H1 (cell line): ENCODE measurements around the gene TFB1M. TPM values are rescaled to one million over a fixed set of nuclear protein-coding genes. Genes with fewer than 3 reads are reported as not detected.

Source experiments
- CTCF ChIA-PET: fragments of 300-600 bp; sonication (Branson Sonifier 250); formaldehyde crosslinking; loops from one replicate; lab custom pipeline; 2021; ENCODE audit not compliant: partially characterized antibody; lab: Charles Lee
- POLR2A ChIA-PET: fragments of 300-600 bp; sonication (Branson Sonifier 250); formaldehyde crosslinking; loops from one replicate; lab custom pipeline; 2021; ENCODE audit warnings: inconsistent platforms; ENCODE audit not compliant: partially characterized antibody; lab: Charles Lee
- DNase-seq, 2 experiments: peaks; one replicate each; pipeline versions ENCODE4 v3.0.0 to v3.0.0-alpha.2; 2010 to 2022; ENCODE audit warnings: low spot score in 2 of 2, low read depth in 1 of 2, mixed read lengths in 1 of 2
- FAIRE-seq: peaks from 2 replicates; lab custom pipeline; 2011; peaks lifted over from hg19 to GRCh38; lab: Jason Lieb, UNC
- H2AFZ ChIP-seq: 2 replicates; pipeline ENCODE4 v1.8.1; 2012; ENCODE audit warnings: low read length, inconsistent platforms
- H2AK5ac ChIP-seq: 2 replicates; pipeline ENCODE4 v1.6.1; 2013; ENCODE audit warnings: low read depth, low read length
- H2BK120ac ChIP-seq: replicated peaks from 2 replicates; pipeline ENCODE3; 2013; ENCODE audit warnings: low read depth, low read length, inconsistent platforms
- H2BK12ac ChIP-seq: 2 replicates; pipeline ENCODE4 v1.6.1; 2013; ENCODE audit warnings: low read depth, low read length
- H2BK15ac ChIP-seq: 2 replicates; pipeline ENCODE4 v1.6.1; 2013; ENCODE audit warnings: low read length
- H2BK20ac ChIP-seq: 2 replicates; pipeline ENCODE4 v1.6.1; 2013; ENCODE audit warnings: low read length
- H2BK5ac ChIP-seq: 2 replicates; pipeline ENCODE4 v1.6.1; 2013; ENCODE audit warnings: low read depth, low read length
- H3K14ac ChIP-seq: 2 replicates; pipeline ENCODE4 v1.6.1; 2013; ENCODE audit warnings: inconsistent platforms; ENCODE audit not compliant: insufficient read length
- H3K18ac ChIP-seq: 2 replicates; pipeline ENCODE4 v1.6.1; 2013; ENCODE audit warnings: low read length; ENCODE audit errors: extremely low read depth
- H3K23ac ChIP-seq: 2 replicates; pipeline ENCODE4 v1.6.1; 2013; ENCODE audit warnings: inconsistent platforms; ENCODE audit not compliant: insufficient read length
- H3K23me2 ChIP-seq: 2 replicates; pipeline ENCODE4 v1.6.1; 2013; ENCODE audit warnings: low read depth, low read length
- H3K27ac ChIP-seq: 2 replicates; pipeline ENCODE4 v1.6.1; 2011; ENCODE audit warnings: low read depth, low read length, inconsistent platforms
- H3K27me3 ChIP-seq, 4 experiments: replicated peaks in 1 of 4; 1 replicate in 1 of 4; 2 replicates in 3 of 4; pipeline versions ENCODE4 v1.6.1 to v1.8.1; 2011 to 2013; ENCODE audit warnings: low read length in 3 of 4, mild to moderate bottlenecking in 3 of 4, inconsistent platforms in 2 of 4, mixed read lengths in 2 of 4, moderate library complexity in 1 of 4; ENCODE audit not compliant: control insufficient read depth in 3 of 4, insufficient read depth in 3 of 4; ENCODE audit errors: extremely low read depth in 1 of 4
- H3K36me3 ChIP-seq, 4 experiments: 2 replicates each; pipeline versions ENCODE4 v1.6.1 to v1.8.1; 2011 to 2013; ENCODE audit warnings: mild to moderate bottlenecking in 4 of 4, low read length in 3 of 4, moderate library complexity in 2 of 4, control low read depth in 1 of 4, inconsistent platforms in 1 of 4; ENCODE audit not compliant: insufficient read depth in 4 of 4, control insufficient read depth in 2 of 4
- H3K4ac ChIP-seq: replicated peaks from 2 replicates; pipeline ENCODE3; 2013; ENCODE audit warnings: low read length, low read depth, mixed read lengths, inconsistent platforms; ENCODE audit not compliant: insufficient read length
- H3K4me1 ChIP-seq, 4 experiments: replicated peaks in 1 of 4; 1 replicate in 1 of 4; 2 replicates in 3 of 4; pipeline versions ENCODE4 v1.6.1 to v1.8.1; 2011 to 2013; ENCODE audit warnings: low read length in 3 of 4, inconsistent platforms in 2 of 4, mixed read lengths in 1 of 4; ENCODE audit not compliant: insufficient read depth in 4 of 4, control insufficient read depth in 3 of 4
- H3K4me2 ChIP-seq, 2 experiments: 2 replicates each; pipeline versions ENCODE4 v1.6.1 to v1.8.1; 2011 to 2013; ENCODE audit warnings: low read depth in 2 of 2, low read length in 2 of 2, control low read depth in 1 of 2, inconsistent platforms in 1 of 2, mild to moderate bottlenecking in 1 of 2; ENCODE audit not compliant: insufficient read depth in 1 of 2
- H3K4me3 ChIP-seq, 4 experiments: fragments of 200-600, 300-600 bp in 1 of 4; sonication (generic), shearing (Covaris generic), sonication (Bioruptor Twin) in 1 of 4; 2 replicates each; pipeline versions ENCODE4 v1.5.1 to v1.8.1; 2011 to 2016; ENCODE audit warnings: low read length in 4 of 4, low read depth in 3 of 4, control low read depth in 2 of 4, inconsistent platforms in 2 of 4, mild to moderate bottlenecking in 2 of 4, mixed read lengths in 1 of 4, moderate library complexity in 1 of 4; ENCODE audit not compliant: insufficient read depth in 2 of 4; ENCODE audit errors: extremely low read depth in 1 of 4
- H3K56ac ChIP-seq: replicated peaks from 2 replicates; pipeline ENCODE3; 2013; ENCODE audit warnings: low read depth, mild to moderate bottlenecking, mixed read lengths, low read length, inconsistent platforms; ENCODE audit not compliant: insufficient read length
- H3K79me1 ChIP-seq: 2 replicates; pipeline ENCODE4 v1.6.1; 2013; ENCODE audit warnings: low read depth, low read length, control low read depth
- H3K79me2 ChIP-seq, 2 experiments: 2 replicates each; pipeline versions ENCODE4 v1.6.1 to v1.8.1; 2012 to 2013; ENCODE audit warnings: low read length in 2 of 2, mild to moderate bottlenecking in 2 of 2, inconsistent platforms in 1 of 2; ENCODE audit not compliant: insufficient read depth in 2 of 2, control insufficient read depth in 1 of 2
- H3K9ac ChIP-seq, 4 experiments: replicated peaks in 1 of 4; 1 replicate in 1 of 4; 2 replicates in 3 of 4; pipeline versions ENCODE4 v1.6.1 to v1.8.1; 2011 to 2013; ENCODE audit warnings: low read depth in 3 of 4, low read length in 3 of 4, control low read depth in 2 of 4, mild to moderate bottlenecking in 2 of 4, moderate library complexity in 2 of 4, inconsistent platforms in 1 of 4; ENCODE audit errors: extremely low read depth in 1 of 4
- H3K9me3 ChIP-seq, 2 experiments: 2 replicates each; pipeline versions ENCODE4 v1.6.1 to v1.8.1; 2012 to 2013; ENCODE audit warnings: mild to moderate bottlenecking in 2 of 2, moderate library complexity in 2 of 2, control low read depth in 1 of 2, inconsistent platforms in 1 of 2, low read depth in 1 of 2, low read length in 1 of 2, mixed read lengths in 1 of 2; ENCODE audit not compliant: insufficient read depth in 2 of 2
- H4K20me1 ChIP-seq, 2 experiments: replicated peaks in 1 of 2; 2 replicates each; pipeline versions ENCODE3 to v1.8.1; 2011 to 2013; ENCODE audit warnings: inconsistent platforms in 2 of 2, low read length in 2 of 2, mild to moderate bottlenecking in 1 of 2; ENCODE audit not compliant: insufficient read depth in 2 of 2, control insufficient read depth in 1 of 2
- H4K5ac ChIP-seq: 2 replicates; pipeline ENCODE4 v1.6.1; 2013; ENCODE audit warnings: low read length, low read depth, mixed read lengths, inconsistent platforms; ENCODE audit not compliant: insufficient read length
- H4K8ac ChIP-seq: 2 replicates; pipeline ENCODE4 v1.8.0; 2013; ENCODE audit warnings: mild to moderate bottlenecking, moderate library complexity, low read length, inconsistent platforms; ENCODE audit not compliant: insufficient read depth; ENCODE audit errors: extremely low read depth
- H4K91ac ChIP-seq: replicated peaks from 2 replicates; pipeline ENCODE3; 2013; ENCODE audit warnings: low read length, mixed read lengths, inconsistent platforms; ENCODE audit not compliant: insufficient read length
- BACH1 ChIP-seq: IDR thresholded peaks from 2 replicates; pipeline ENCODE4 v1.6.1; 2012; ENCODE audit warnings: low read length, improper control_type of control experiment
- CHD2 ChIP-seq: IDR thresholded peaks from 2 replicates; pipeline ENCODE4 v1.6.1; 2012; ENCODE audit warnings: low read length, improper control_type of control experiment
- CREB1 ChIP-seq: IDR thresholded peaks from 2 replicates; pipeline ENCODE4 v1.6.1; 2012; ENCODE audit warnings: inconsistent platforms
- CTCF ChIP-seq, 3 experiments: IDR thresholded peaks; 1 replicate in 2 of 3; 2 replicates in 1 of 3; pipeline versions ENCODE4 v1.5.1 to v1.6.1; 2011; ENCODE audit warnings: low read length in 3 of 3, mild to moderate bottlenecking in 3 of 3, inconsistent platforms in 2 of 3, low read depth in 1 of 3, moderate library complexity in 1 of 3; ENCODE audit not compliant: insufficient read depth in 1 of 3; ENCODE audit errors: control extremely low read depth in 1 of 3
- E2F6 ChIP-seq: IDR thresholded peaks from 2 replicates; pipeline ENCODE4 v1.6.1; 2012; ENCODE audit warnings: inconsistent platforms
- POLR2AphosphoS5 ChIP-seq: IDR thresholded peaks from 2 replicates; pipeline ENCODE4 v1.6.1; 2011; ENCODE audit warnings: low read depth, low read length
- RAD21 ChIP-seq, 2 experiments: IDR thresholded peaks in 1 of 2; conservative IDR thresholded peaks in 1 of 2; 2 replicates each; pipeline ENCODE4 v1.6.1; 2011; ENCODE audit warnings: low read depth in 2 of 2, low read length in 2 of 2, improper control_type of control experiment in 1 of 2, inconsistent platforms in 1 of 2, mild to moderate bottlenecking in 1 of 2, moderate library complexity in 1 of 2
- RBBP5 ChIP-seq: IDR thresholded peaks from 2 replicates; pipeline ENCODE4 v1.7.1; 2012; ENCODE audit warnings: low read depth, mild to moderate bottlenecking, inconsistent platforms, low read length, moderate library complexity, borderline replicate concordance
- RFX5 ChIP-seq: IDR thresholded peaks from 2 replicates; pipeline ENCODE4 v1.6.1; 2011; ENCODE audit warnings: low read depth, low read length, improper control_type of control experiment, borderline replicate concordance
- SP2 ChIP-seq: IDR thresholded peaks from 2 replicates; pipeline ENCODE4 v1.6.1; 2012; ENCODE audit warnings: mild to moderate bottlenecking, low read length, inconsistent platforms
- WGBS, 2 experiments: shearing (Covaris generic) in 1 of 2; methylation state at CpG; one replicate each; pipeline versions ENCODE4 v1.1.6 to v1.1.7; 2013 to 2015; ENCODE audit warnings: low lambda C conversion rate in 2 of 2, mixed read lengths in 2 of 2, inconsistent platforms in 1 of 2, low coverage in 1 of 2, missing lambda C conversion rate in 1 of 2; ENCODE audit not compliant: insufficient replicate concordance in 2 of 2, insufficient coverage in 1 of 2, insufficient read length in 1 of 2; ENCODE audit errors: extremely low coverage in 1 of 2, missing lambda C conversion rate in 1 of 2; 5-methylcytosine and 5-hydroxymethylcytosine counted together
- polyA plus RNA-seq, 7 experiments: library from polyadenylated mRNA; depleted of rRNA in 3 of 7; stranded (reverse) in 5 of 7; unstranded in 2 of 7; fragments of >200 nt in 5 of 7; fragments of 200-250 nt in 2 of 7; gene quantifications; 1 replicate in 5 of 7; 2 replicates in 1 of 7; 4 replicates in 1 of 7; pipeline versions ENCODE4 v1.2.1 to v1.2.3, GENCODE V29; 2011 to 2013; ENCODE audit warnings: missing spikeins in 2 of 7, mixed read lengths in 2 of 7
- total RNA-seq: library from RNA; stranded (reverse); fragmentation: NEBNext Ultra II Directional; extraction: Animal tissue kit (Norgen Biotek cat#: 25700); gene quantifications from 2 replicates; pipeline ENCODE4 v1.2.1, GENCODE V29; 2021

The TFB1M gene
- total and polyA plus RNA-seq, 2 of the 8 experiments (the other 6 are each of a cell fraction or from before 2014, with no cell fraction given): 28.2 to 49.4 TPM

- POLR2A ChIA-PET: no interaction called here
- H3K4ac ChIP-seq: no peak overlapping the region
- no peaks in the 10 kb centered on the region for H3K79me2 ChIP-seq
- H3K4me3 ChIP-seq: no peak overlapping the region
- H4K20me1 ChIP-seq: no peaks in the 10 kb centered on the region
- WGBS, 2 experiments: 85% methylated on average over 2 of the region's 2 CpGs; no CpG with 5 or more reads in 1 of the 2 experiments
- H3K23ac ChIP-seq: no peak overlapping the region
- CTCF ChIA-PET: interaction anchor here (0.6 to 3.7 kb wide), 15 partner anchors 9 to 680 kb away, joined by 3 to 30 read pairs (median 5); partner anchors contain the start of gene NOX3
- no peak overlapping the region for H2BK15ac ChIP-seq
- H3K56ac ChIP-seq: no peak overlapping the region
- H2AFZ ChIP-seq: peak overlapping the region; percentile 63; the same call in 1 of the 2 replicates
- no peak overlapping the region for H2AK5ac ChIP-seq
- H3K14ac ChIP-seq: no peak overlapping the region
- no peak for DNase-seq
- H2BK12ac ChIP-seq: no peak overlapping the region
- H3K27ac ChIP-seq: no peak overlapping the region
- H3K27me3 ChIP-seq: no peaks in the 10 kb centered on the region
- H3K36me3 ChIP-seq: no peaks in the 10 kb centered on the region
- H4K91ac ChIP-seq: no peak overlapping the region
- no peak overlapping the region for H3K18ac ChIP-seq
- H2BK120ac ChIP-seq: no peak overlapping the region
- no peaks in the 10 kb centered on the region for H3K79me1 ChIP-seq
- no peak overlapping the region for H3K9ac ChIP-seq
- no peaks in the 10 kb centered on the region for H3K4me1 ChIP-seq
- H4K5ac ChIP-seq: no peak overlapping the region
- H3K23me2 ChIP-seq: no peaks in the 10 kb centered on the region
- H3K9me3 ChIP-seq: no peaks in the 10 kb centered on the region
- H3K4me2 ChIP-seq: no peak overlapping the region
- FAIRE-seq: no peak
- no peak overlapping the region for H2BK20ac ChIP-seq
- peak overlapping the region; percentile 26; the same call in 1 of the 2 replicates for H4K8ac ChIP-seq
- H2BK5ac ChIP-seq: no peak overlapping the region
- TF ChIP-seq CREB1 (no peak), RBBP5 (no peak), BACH1 (no peak), SP2 (no peak), CTCF (IDR thresholded peaks at IDR 0.05; ENCODE audit: control extremely low read depth in 1 of 3, insufficient read depth in 1 of 3, low read depth in 1 of 3, low read length in 3 of 3) (peak in 2 of 3 experiments; percentile 71 to 72; a peak in 3 of 4 replicates), RFX5 (no peak), CHD2 (no peak), POLR2AphosphoS5 (no peak), RAD21 (IDR thresholded peaks at IDR 0.05 in 1 of 2, conservative IDR thresholded peaks at IDR 0.05 in 1 of 2; ENCODE audit: low read depth in 2 of 2, low read length in 2 of 2) (peak; percentile 89 to 92), E2F6 (no peak)
These were observed 26.3 kb upstream of the TFB1M start for GRCh38 chr6:155340464-155341129.
